ENCODE measurements around the gene SPHKAP.

- no peak for TF ChIP-seq CTCF (IDR thresholded peaks at IDR 0.05; ENCODE audit: low read depth, low read length)
- no peak for TF ChIP-seq EZH2phosphoT487 (IDR thresholded peaks at IDR 0.05; ENCODE audit: low read depth)
Observed at GRCh38 chr2:228103379-228103778, 78.1 kb downstream of the SPHKAP start.

Data from OCI-LY3 (cell line).